ENCODE measurements around the gene SLC13A3.

The SLC13A3 gene

GRCh38 chr20:46605978-46606816, 45.1 kb downstream of the SLC13A3 start:
- no peak for DNase-seq (ENCODE audit: low read depth)

GRCh38 chr20:46605181-46605580, 46.1 kb downstream of the SLC13A3 start:
- no peak for DNase-seq (ENCODE audit: low read depth)

GRCh38 chr20:46604551-46605133, 46.6 kb downstream of the SLC13A3 start:
- DNase-seq (ENCODE audit: low read depth), result no peak

GRCh38 chr20:46602429-46602828, 48.8 kb downstream of the SLC13A3 start:
- no peak for DNase-seq (ENCODE audit: low read depth)

GRCh38 chr20:46601603-46602122, 49.6 kb downstream of the SLC13A3 start:
- DNase-seq (ENCODE audit: low read depth), result no peak

- no peak for DNase-seq (ENCODE audit: low read depth)
Measured at GRCh38 chr20:46600286-46600752, 50.9 kb downstream of the SLC13A3 start.

GRCh38 chr20:46599227-46599987, 51.9 kb downstream of the SLC13A3 start:
- DNase-seq (ENCODE audit: low read depth), result no peak

GRCh38 chr20:46595933-46596332, 55.3 kb downstream of the SLC13A3 start:
- DNase-seq (ENCODE audit: low read depth), result no peak

GRCh38 chr20:46594725-46595124, 56.5 kb downstream of the SLC13A3 start:
- DNase-seq (ENCODE audit: low read depth), result no peak

- no peak for DNase-seq (ENCODE audit: low read depth)
Measured at GRCh38 chr20:46592580-46593362, 58.5 kb downstream of the SLC13A3 start.

- DNase-seq (ENCODE audit: low read depth), result no peak
Measured at GRCh38 chr20:46590443-46590842, 60.8 kb downstream of the SLC13A3 start.

GRCh38 chr20:46588532-46589511, 62.4 kb downstream of the SLC13A3 start:
- DNase-seq (ENCODE audit: low read depth), result no peak

GRCh38 chr20:46587986-46588385, 63.3 kb downstream of the SLC13A3 start:
- no peak for DNase-seq (ENCODE audit: low read depth)

GRCh38 chr20:46586724-46587123, 64.5 kb downstream of the SLC13A3 start:
- DNase-seq (ENCODE audit: low read depth), result no peak

GRCh38 chr20:46584508-46584907, 66.8 kb downstream of the SLC13A3 start:
- DNase-seq (ENCODE audit: low read depth), result no peak

GRCh38 chr20:46583411-46584214, 67.6 kb downstream of the SLC13A3 start:
- no peak for DNase-seq (ENCODE audit: low read depth)

- DNase-seq (ENCODE audit: low read depth), result no peak
Measured at GRCh38 chr20:46582648-46583047, 68.6 kb downstream of the SLC13A3 start.

GRCh38 chr20:46581391-46581790, 69.9 kb downstream of the SLC13A3 start:
- DNase-seq (ENCODE audit: low read depth), result no peak

GRCh38 chr20:46580613-46581205, 70.5 kb downstream of the SLC13A3 start:
- DNase-seq (ENCODE audit: low read depth), result no peak

Measured in activated T-helper 1 cell treated with Interleukin-2 at 50 U/mL for 16 hours (primary cell).